Iris pigment epithelial cell (primary cell): ENCODE measurements around the gene DDX27.

ENCODE experiments used
- DNase-seq: peaks from one replicate; pipeline ENCODE4 v3.0.0-alpha.2; 2011; ENCODE audit warnings: low read depth

Gene DDX27

DNA sequence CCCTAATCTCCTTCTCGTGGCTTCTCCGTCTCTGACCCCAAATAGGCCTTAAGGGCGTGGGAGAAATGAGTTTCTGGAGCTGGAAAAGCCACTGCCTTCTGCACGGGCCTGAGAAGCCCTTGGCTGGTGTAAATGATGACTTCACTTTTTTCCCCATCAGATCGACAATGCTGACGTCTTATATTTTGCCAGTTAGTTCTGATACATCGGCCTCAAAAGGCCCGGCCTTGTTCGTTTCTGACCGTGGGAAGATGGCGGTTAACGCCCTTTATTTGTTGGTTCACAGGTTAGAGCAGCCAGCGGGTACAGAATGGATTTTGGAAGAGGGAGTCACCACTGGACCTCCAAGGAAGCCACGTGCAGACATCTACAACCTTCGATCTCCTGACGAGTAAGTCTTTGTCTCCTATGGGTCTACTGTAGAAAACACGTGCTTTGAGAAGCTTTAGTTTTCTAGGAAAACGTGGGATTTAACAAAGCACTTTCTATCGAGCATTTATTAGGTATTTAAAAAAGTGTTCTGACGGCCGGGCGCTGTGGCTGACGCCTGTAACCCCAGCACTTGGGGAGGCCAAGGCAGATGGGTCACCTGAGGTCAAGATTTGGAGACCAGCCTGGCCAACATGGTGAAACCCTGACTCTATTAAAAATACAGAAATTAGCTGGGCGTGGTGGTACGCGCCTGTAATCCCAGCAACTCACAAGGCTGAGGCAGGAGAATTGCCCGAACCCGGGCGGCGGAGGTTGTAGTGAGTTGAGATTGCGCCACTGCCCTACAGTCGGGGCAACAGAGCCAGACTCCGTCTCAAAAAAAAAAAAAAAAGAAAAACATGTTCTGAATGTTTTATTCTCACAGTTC is 59.8 kb downstream of the DDX27 start:
- DNase-seq, result no peak

DNA sequence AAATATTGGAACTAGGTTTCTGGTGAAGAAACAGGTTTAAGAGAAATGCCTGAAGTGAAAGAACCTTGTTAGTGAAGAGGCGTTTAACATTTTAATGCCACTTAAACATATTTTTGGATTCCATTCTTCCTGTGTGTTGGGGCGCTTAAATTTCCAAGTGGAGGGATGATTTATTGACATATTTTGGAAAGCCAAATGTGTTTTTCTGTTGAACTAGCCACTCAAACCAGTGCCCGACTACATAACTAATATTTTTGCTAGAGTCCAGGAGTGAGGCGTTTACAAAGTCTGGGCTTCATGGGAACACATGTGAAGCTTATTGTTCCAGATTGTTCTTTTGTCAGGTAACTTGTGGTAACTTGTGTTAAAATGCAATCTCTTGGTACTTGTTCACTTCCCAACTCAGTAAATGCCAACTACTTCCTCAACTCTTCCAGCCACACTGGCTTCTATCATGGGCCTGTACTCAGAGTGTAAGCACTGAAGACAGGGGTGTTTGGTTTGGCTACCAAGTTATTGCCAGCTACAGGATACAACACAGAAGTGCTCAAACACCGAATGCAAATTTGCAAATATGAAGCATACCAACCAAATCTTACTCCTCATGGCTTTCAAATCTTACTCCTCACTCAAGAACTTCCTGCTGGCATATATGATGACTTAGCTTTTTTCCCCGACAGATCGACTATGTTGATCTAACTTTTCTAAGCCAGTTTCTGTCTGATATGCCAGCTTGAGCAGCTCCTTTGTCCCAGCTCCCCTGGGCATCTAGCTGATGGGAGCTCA is 60.7 kb downstream of the DDX27 start:
- DNase-seq, result no peak

DNA sequence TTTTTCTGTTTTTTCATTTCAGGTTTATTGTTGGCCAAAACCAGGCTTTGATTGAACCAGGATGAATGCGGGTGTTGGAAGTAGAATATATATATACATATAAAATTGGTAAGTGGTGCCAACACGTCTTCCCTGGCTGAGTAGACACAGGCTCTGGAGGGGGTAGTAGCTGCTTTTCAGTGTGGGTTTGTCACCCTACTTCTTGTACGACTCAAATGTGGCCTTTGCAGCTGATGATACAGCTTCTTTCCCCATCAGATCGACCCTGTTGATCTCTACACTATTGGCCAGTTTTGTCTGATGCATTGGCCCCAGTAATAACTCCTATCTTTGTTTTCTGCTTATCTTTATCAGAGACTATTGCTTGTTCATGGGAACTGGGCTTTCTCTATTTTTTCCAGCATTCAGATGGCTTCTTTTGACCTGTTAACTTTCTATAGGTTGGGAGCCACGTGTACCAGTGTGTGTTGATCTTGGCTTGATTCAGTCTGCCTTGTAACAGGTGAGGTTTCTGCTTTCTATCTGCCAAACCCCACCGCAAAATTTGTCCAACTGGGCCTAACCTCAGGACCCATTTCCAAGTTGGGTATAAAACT is 61.3 kb downstream of the DDX27 start:
- DNase-seq, result no peak

DNA sequence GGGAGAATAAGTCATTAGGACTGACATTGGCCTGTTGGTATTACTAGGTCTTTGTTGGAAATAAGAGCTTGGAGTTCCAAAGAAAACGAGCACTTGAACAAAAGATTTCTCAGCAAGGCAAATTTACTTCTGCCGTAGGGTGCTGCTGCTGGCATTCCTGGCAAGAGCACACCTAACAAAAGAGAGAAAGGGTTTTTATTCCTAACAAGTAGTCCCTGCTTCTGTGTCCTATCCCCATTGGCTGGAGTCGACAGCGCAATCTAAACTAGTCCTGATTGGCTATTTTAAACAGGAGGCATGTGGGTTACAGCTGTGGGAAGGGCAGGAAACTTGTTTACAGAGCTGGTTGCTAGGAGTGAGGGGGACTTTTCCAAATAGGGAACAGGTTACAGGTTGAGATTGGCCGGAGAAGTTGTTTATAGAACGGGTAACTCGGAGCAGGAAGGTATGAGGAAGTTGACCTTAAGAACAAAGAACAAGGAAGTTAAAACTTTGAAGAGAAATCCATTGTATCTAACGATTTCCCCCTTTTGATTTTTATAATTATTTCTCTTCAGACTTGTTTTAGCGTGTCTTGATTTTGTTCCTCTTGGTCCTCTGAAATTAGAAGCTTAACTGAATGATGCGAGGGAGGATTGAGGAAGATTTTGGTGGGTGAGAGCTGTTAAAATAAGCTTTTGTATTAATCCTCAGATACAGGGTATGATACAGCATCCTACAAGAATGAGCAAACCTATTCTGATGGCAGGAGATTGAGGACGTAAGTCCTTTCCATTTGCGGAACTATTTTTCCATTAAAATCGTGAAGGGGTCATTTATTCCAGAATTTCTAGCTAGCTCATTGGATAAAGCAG is 62.1 kb downstream of the DDX27 start:
- DNase-seq, result peak; percentile 79

DNA sequence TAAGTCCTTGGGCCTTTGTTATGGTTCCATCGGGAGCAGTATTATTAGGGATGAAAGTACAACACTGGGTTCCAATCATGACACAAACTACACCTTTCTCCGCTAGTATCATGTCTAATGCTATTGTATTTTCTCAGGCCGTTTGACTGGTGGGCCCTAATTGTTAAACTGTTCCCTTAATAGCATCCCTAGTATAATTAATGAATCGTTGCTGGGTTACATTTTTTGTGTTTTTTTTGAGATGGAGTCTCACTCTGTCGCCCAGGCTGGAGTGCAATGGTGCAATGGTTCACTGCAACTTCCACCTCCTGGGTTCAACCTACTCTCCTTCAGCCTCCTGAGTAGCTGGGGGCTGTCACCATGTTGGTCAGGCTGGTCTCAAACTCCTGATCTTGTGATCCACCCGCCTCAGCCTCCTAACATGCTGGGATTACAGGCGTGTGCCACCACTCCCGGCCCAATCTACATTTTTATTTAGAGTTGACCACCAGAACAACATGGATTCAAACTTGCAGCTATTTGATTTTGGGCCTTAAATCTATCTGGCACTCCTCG is 62.8 kb downstream of the DDX27 start:
- no peak for DNase-seq

DNA sequence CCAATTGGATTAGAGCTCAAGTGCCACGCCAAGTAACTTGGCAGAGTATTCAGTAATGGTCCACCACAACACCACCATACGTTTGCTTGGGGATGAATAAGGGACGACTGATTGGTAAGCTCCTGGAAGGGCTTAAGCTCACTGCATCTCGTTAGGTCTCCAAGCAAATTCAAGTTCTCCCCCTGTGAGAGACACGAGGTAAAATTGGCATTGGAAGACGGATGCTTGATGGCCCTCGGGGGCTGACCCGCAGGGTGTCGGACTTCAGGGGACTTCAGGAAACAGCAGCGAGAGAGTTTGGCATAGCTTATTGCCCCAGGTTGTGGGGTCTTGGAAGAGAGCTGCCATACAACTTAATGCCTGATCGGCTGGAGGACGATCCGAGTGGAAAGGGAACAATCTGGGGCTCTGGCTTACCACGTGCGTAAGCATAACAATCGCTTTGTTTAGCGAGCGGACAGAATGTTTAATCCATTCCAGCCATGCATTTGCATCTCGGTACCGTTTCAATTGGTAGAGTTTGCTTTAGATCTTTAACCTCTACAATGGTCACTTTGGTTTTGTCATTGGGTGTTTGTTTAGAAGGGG is 63.5 kb downstream of the DDX27 start:
- DNase-seq, result no peak

DNA sequence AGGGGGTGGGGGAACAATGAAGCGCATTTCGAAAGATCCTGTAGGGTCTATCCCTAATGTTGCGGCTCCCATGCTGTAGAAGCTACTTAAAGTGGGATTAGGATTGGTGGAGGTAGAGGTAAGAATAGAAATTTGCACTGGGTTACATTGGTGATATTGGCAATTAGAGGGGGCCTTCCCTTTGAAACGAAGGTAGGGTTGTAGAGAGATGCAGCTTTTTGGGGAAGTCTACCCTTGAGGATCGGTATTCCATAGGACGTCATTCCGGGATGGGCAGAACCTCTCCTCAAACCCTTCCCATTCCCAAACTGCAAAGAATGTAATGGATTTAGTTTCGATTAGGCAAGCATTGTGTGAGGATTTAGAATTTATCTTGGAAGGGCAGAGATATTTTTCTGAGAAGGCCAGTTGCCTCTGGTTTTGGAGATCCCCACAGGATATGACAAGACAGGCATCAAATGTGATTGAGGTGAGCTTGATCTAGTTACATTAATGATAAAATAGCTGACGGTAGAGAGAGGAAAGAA is 64.0 kb downstream of the DDX27 start:
- DNase-seq, result no peak

DNA sequence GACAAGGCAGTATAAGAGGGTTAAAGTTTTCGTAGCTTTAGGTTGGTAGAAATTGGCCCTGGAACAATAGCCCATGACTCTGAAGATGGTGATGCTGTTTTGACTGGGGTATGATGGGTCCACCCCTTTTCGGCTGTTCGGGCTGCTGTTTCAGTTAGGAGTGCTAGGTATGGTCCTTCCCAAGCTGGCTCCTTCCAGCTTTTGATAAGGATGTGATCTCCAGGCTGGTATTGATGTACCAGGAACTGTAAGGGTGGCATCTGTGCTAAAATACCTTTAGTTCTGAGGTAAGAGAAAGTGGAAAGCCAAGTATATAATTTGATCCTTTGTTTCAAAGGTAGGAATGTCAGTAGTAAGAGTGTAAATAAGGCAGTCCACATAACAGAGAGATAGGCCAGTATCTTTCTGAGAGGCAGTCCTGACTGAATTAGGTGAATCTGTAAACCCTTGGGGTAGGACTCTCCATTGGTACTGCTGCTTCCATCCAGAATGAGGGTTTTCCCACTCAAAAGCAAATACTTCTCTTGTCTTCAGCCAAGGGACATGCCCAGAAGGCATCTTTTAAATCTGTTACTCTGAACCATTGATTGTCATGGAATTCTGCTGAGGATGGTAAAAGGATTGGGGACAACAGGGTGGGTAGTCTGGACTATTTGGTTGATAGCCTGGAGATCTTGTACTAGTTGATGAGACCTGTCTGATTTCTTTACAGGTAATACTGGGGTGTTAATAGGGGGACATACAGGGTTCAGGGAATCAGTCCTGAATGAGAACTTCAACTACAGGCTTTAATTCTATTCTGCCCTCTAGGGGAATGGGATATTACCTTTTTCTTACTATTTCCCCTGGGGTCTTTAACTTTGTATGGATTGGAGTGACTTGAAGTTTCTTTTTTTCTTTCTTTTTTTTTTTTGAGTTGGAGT is 64.7 kb downstream of the DDX27 start:
- DNase-seq, result no peak

DNA sequence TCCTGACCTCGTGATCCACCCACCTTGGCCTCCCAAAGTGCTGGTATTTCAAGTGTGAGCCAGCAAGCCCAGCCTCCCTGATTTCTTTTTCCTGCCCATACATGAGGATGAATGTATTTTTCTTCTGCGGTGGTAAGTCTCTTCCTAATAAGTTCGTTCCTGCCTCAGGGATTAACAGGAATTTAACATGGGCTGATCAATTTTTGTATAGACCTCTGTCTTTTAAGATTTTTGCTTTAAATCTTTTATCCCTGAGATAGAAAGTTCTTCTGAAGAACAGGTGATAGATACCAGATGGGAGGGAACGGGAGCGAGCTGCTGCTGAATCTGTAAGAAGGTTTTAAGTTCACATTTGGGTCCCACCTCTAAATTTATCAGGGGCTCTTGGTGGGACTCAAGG is 65.6 kb downstream of the DDX27 start:
- DNase-seq, result no peak

DNA sequence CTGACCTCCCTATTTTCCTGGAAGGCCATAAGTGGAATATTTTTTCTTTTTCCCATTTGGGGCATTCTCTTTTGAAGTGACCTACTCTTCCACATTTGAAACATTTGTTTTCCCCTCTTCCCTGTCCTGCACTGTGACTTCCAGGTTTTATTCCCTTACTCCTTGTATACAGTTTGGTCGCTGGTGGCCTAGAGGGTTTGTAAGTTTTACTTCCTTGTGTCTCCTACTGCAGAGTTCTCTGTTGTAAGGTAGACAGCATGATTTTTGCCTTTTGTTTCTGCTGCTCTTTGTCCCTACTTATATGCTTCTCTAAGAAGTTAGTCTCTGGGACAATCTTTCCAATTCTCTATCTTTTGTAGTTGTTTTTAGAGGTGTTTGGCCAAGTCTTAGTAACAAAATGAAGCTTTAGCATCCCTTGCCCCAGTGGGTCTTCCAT is 66.0 kb downstream of the DDX27 start:
- no peak for DNase-seq

DNA sequence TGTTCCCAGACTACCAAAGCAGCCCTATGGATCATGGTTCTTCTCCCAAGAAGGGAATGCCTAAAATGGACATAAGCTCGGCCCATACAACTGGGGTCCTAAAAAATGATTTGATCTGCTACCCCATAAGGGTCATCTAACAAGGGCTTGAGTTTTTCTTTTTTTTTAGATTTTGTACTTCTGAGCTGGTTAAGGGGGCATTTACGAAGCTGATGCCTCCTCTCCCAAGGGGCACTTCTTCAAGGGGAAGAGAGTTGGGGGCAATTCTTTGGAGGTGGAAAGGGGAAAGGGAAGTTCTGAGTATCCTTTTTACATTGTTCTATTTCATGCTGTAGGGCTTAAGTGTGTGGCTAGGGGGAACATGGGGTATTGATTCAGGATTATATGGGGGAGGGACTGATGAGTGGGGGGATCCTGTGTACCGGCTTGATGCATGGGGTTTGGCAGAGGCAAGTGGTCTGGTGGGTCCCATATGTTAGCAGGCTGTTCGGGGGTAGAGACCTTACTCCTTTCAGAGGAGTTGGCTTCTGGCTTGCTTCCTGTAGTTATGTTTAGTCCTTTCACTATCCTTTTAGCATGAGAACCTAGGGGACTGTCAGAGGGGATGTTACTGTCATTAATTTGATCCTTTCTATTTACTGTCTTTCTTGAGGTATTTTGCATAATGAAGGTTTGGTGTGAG is 66.7 kb downstream of the DDX27 start:
- DNase-seq, result no peak

DNA sequence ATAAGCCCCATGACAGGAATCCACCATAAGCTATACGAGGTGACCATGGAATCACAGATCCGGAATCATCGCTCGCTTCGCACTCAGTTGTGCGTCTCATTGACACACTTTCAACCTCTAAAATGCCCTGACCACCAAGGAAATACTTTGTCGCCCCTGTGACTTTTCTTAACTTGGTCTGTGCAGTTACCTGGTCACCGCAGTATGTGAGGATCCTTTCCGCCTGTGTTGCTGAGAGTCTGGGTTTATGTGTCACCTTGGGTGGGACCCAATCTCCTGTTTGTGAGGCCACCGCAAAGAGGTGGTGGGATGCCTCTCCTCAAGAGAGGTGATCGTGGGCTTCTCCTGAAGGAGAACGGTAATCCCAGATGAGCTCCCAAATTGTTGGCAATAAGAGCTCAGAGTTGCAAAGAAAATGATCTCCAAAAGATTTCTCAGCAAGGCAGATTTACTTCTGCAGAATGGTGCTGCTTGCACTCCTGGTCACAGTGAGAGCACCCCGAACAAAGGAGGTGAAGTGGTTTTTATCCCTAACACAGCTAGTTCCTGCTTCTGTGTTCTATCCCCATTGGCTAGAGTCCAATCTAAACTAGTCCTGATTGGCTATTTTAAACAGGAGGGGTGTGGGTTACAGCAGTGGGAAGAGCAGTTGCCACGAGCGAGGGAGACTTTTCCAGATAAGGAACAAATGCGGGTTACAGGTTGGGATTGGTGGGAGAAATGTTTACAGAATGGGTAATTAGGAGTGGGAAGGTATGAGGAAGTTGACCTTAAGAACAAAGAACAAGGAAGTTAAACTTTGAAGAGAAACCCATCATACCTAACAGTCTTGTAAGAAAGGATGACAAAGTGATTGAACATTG is 67.7 kb downstream of the DDX27 start:
- DNase-seq, result no peak

DNA sequence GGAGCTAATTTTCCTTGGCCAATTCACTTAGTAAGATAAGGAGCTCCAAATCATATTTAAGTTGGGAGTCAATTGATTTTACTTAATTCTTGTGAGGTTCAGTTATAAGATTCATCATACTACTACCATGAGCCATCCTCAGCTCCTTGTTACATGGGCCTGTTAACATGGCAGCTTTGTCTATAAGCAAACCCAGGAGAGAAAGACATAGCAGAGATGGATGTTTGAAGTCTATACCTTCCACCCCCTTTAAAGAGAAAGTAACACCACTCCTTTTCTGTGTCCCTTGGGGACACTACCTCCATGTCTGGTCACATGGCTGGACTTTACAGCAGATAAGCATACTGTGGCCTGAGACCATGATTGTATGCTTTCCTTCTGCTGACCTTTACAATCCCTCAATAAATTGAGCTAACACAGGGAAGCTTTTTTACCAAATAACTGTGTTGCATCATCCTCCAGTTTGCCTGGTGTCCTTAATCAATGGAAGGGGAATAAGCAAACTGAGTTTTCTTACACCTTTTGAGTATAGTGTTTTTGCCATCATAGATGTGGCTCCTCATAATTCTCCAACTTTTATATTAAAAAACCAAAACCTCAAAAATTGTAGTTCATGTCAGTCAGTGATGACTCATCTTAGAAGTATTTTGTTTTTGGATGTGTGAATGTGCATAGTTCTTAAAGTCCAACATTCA is 68.5 kb downstream of the DDX27 start:
- DNase-seq, result peak; percentile 82

DNA sequence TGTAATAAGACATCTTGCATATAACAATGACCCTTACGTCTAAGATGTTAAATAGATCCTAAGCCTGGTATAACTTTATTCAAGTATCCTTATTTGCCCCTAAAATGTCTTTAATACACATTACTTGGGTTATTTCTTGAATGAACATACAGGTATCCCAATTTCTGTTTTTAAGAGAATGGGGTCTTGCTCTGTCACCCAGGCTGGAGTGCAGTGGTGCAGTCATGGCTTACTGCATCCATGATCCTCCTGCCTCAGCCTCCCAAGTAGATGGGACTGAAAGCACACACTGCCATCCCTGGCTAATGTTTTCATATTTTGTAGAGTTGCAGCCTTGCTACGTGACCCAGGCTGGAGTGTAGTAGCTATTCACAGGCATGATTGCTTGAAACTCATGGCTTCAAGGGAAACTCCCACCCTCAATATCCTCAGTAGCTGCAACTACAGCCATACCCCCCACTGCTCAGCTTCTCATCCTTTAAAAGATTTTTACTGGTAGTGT is 69.1 kb downstream of the DDX27 start:
- no peak for DNase-seq

DNA sequence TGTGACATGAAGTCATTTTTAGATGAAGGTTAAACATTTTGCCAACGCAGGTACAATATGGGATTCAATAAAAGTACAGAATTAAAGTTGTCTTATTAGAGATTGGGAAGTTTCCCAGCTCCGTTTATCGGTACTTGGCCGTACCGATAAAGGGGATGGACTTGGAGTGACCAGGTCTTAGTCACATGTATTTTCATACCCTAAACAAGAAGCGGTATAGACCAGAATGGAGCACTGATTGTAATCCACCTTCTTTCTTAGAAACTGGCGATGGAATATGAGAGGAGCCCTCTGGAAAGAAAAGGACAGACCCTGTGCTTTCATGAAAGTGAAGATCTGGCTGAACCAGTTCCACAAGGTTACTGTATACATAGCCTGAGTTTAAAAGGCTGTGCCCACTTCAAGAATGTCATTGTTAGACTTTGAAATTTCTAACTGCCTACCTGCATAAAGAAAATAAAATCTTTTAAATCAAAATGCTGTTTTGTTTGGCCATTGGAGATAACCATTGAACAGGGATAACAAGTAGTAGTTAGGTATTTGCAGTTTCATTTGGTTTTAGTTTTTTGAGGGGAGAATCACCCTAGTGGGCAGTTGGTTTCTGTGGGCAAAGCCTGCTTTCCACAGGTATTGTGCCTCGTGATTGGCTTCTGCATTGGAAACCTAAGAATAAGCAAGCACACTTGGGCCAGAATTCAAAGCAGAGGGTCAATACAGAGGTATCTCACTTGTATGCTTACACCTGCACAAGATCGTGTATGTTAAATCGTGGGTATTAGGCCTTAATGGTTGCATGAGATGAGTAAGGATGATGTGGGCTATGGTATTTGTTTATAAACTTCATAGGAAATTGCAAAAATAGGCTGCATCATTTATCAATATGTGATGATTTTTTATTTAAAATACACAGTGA is 69.8 kb downstream of the DDX27 start:
- no peak for DNase-seq

DNA sequence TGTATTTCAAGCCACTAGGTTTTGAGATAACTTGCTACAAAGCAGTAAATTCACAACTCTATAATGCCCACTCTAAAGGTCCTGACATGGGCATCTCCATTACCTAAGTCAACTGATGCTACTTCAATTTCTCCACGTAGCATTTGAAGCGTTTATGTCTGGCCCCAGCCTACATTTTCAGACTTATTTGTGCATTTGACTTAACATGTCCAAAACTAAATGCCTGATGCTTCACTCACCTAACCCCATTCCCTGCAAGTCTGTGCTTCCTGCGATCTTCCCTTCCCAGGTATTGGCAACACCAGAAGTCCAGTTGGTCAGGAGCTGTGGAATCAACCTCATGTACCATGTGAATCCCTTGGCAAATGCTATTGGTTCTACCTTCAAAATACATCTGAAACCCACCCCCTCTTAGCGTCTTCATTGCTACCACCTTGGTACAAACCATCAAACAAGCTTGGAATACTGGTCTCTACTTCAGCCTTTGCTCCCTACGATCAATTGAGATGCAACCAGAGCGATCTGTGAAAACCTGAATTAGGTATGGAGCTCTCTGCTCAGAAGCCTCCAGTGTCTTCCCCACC is 71.5 kb downstream of the DDX27 start:
- no peak for DNase-seq
